HG03520 (cell line): Measurements from ENCODE around the gene AAMDC.
"Not testable (repeated sequence)": the region's sequence is repeated elsewhere in the genome, so short reads cannot be mapped to it uniquely, and the experiment has no call there.

Experiments
- ATAC-seq: cut with Tn5 transposase; IDR thresholded peaks from one replicate; pipeline ENCODE4 v1.9.1; 2021; ENCODE audit warnings: mild to moderate bottlenecking, moderate library complexity; ENCODE audit not compliant: unreplicated experiment

Gene AAMDC

DNA sequence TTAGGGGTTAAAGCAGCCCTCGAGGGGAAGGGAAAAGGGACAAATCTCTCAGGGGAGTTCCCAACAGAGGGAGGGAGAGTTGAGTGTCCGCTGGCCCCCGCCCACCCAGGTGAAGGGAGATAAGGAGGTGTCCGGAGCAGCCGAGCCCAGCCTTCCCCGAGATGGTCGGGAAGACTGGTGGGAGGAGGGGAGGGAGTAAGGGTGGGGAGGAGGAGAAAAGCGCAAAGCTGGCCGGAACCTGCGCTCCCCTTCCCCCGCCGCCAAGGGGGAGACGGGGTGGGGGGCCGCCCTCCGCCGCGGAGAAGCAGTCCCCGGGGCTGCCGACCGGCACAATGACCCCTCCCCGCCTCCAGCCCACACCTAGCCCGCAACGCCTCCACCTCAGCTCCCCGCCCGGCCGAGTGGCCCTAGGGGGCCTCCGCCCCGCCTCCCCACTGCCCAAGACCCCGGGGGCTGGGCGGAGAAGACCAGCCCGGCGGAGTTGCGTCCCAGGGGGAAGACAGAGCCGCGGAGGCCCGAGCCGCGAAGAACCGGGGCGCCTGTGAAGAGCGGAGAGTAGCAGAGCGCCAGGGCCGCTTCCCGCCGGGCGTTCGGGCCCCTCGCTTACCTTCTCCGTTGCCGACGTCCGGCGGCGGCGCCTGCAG lies 901 bp upstream of the AAMDC start:
- ATAC-seq, result peak; percentile 20

GRCh38 chr11:77821349-77821851 lies 456 bp downstream of the AAMDC start:
- ATAC-seq, result no peak

DNA sequence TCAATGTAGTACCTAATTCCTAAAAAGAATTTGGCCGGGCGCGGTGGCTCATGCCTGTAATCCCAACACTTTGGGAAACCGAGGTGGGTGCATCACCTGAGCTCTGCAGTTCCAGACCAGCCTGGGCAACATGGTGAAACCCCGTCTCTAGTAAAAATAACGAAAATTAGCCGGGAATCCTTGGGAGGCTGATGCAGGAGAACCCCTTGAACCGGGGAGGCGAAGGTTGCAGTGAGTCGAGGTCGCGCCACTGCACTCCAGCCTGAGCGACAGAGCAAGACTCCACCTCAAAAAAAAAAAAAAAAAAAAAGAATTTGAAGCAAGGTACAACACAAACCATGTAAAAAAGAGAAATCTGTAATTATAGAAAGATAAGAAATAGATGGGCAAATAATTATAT lies 1.2 kb downstream of the AAMDC start:
- ATAC-seq, result not testable (repeated sequence)

GRCh38 chr11:77823775-77824174 lies 2.8 kb downstream of the AAMDC start:
- ATAC-seq, result no peak

GRCh38 chr11:77828926-77829325 lies 8.0 kb downstream of the AAMDC start:
- no peak for ATAC-seq

DNA sequence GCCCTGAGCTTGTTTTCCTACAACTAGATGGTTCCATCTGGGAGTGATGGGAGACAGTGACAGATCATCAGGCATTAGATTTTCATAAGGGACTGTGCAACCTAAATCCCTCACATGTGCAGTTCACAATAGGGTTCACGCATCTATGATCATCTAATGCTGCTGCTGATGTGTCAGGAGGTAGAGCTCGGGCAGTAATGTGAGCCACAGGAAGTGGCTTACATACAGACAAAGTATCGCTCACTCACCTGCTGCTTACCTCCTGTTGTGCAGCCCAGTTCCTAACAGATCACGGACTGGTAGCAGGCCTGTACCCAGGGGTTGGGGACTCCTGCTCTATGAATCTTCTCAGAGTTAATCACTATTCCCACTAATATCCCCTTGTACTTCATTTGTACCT lies 12.4 kb downstream of the AAMDC start:
- no peak for ATAC-seq

DNA sequence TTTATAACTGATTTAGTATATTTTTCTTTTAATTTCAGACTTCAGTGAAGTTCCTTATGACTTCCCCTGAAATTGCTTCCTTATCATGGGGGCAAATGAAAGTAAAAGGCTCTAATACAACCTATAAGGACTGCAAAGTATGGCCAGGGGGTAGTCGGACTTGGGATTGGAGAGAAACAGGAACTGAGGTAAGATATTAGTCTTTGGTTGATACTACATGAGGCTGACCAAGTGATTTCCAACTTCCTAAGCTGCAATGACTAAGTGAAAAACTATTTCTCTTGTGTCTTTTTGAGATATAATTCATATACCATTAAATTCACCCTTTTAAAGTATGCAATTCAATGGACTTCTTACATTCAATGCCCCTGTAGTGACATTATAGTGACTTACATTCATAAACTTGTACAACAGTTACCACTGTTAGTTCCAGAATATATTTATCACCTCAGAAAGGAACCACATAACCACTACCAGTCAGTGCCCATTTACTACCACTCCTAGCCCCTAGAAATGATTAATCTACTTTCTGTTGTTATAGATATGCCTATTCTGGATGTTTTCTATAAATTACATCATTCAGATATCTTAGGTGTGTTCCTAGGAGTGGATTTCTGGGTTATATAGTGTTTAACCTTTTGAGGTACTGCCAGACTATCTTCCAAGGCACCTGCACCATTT lies 21.6 kb downstream of the AAMDC start:
- ATAC-seq, result no peak

GRCh38 chr11:77843700-77844099 lies 22.8 kb downstream of the AAMDC start:
- ATAC-seq, result not testable (repeated sequence)

GRCh38 chr11:77851503-77851902 lies 30.6 kb downstream of the AAMDC start:
- no peak for ATAC-seq

DNA sequence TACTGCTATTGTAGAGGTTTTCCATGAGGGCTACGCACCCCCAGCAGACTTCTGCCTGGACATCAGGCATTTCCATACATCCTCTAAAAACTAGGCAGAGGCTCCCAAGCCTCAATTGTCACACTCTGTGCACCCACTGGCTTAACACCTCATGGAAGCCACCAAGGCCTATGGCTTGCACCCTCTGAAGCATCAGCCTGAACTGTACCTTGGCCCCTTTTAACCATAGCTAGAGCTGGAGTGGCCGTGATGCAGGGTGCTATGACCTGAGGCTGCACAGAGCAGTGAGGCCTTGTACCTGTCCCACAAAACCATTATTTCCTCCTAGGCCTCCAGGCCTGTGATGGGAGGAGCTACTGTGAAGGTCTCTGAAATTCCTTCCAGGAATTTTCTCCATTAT lies 33.9 kb downstream of the AAMDC start:
- no peak for ATAC-seq

- ATAC-seq, result not testable (repeated sequence)
Observed at GRCh38 chr11:77857906-77858457, 37.0 kb downstream of the AAMDC start.

DNA sequence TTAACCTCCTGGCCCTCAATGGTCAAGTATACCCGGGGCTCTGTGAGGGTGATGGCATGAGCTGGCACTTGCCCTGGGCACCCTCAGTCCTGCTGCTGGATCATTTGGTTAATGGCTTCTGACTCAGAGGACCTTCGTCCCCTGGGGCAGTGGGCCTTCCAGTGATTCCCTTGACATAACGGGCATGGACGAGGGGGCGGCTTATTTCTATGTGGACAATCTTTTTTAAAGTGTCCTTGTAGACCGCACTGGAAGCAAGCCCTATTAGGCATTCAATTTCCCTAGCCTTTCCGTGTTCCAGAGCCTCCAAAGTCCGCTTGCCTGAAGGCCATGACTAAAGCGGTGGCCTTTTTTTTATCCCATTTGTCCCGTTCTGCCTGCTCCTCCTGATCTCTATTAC lies 40.5 kb downstream of the AAMDC start:
- ATAC-seq, result not testable (repeated sequence)

DNA sequence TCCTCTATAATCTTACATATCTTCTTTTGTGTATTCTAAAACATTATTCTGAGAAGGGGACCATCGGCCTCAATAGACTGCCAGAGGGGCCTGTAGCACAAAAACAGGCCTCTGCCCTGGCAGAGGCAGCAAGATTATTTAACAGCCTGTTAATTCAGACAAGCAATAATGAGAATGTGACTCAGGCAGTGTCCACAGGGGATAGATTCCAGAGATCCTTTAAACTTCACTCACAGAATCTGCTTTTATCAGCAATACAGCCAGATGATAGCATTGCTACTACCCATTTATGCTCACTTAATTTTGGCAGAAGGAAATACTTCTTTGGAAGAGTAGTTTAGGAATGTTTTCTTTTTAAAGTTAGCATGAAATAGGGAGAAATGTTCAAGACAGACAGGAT lies 44.9 kb downstream of the AAMDC start:
- no peak for ATAC-seq

DNA sequence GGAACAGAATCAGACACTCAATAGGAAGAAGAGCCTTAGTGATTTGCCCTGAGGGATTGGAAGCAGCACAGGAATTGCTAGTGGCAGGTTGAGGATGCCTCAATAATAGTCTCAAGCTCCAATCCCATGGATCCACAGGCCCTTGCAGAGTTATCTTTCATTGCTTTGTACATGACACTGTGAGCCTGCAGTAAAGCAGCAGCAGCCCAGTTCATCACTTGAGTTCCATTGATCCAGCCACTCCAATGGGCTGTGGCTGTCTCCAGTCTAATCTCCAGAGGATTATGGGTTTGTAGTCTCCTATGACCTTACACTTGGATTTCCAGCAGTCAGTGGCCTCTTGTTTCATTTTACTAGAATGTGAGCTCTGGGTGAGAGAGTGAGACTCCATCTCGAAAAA lies 45.4 kb downstream of the AAMDC start:
- no peak for ATAC-seq

GRCh38 chr11:77868744-77869143 lies 47.8 kb downstream of the AAMDC start:
- no peak for ATAC-seq

GRCh38 chr11:77871855-77872254 lies 50.9 kb downstream of the AAMDC start:
- ATAC-seq, result no peak

DNA sequence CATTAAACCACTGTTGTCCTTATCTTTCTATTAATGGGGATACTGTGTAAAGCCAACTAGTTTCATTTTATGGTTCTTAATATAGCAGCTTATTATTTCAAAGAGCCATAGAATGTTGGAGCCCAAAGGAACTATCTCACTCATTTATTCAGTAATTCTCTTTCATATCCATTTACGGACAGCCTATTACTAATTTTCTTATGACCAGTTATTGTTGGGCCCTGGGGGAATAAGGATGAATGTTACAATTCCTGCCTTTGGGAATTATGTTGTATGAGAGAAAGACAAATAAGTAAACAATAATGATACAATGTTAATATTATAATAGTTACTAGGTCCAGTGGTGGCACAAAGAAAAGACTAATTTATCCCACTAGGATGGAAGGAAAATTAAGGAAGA lies 52.4 kb downstream of the AAMDC start:
- no peak for ATAC-seq

DNA sequence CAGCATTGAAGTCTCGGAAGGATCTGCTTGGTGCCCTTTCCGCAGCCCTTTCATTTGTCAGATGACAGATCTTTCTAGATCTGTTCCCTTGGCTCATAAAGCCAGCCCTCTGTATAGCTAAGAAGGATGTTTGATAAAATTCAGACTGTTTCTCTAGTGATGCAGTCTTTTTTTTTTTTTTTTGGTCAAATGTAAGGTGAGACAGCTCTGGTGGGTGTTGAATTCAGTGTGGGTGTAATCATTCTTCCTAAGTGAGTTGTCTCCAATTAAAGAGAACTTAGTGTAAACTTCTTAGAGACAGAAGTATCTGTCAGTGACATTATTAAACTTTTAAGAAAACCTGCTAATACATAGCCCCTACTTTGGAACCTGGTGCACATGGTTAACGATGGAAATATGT lies 53.3 kb downstream of the AAMDC start:
- no peak for ATAC-seq

DNA sequence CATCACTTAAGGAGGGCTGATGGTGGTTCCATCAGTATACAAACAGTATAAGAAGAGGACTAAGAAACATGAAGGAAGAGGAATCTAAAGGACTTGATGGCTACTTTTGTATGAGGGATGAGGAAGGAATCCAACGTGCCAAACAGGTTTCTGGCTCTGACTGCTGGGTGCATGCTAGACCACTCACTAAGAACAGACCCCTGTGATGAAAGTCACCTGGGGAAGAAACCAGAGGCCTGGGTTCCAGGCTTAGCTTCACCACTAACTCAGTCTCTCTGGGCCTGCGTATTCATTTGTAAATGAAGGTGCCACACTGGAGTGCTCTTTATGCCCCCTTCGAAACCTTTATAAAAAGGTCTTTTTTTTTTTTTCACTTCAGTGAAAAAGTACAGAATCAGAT lies 55.1 kb downstream of the AAMDC start:
- ATAC-seq, result no peak

GRCh38 chr11:77878247-77878646 lies 57.3 kb downstream of the AAMDC start:
- ATAC-seq, result not testable (repeated sequence)

DNA sequence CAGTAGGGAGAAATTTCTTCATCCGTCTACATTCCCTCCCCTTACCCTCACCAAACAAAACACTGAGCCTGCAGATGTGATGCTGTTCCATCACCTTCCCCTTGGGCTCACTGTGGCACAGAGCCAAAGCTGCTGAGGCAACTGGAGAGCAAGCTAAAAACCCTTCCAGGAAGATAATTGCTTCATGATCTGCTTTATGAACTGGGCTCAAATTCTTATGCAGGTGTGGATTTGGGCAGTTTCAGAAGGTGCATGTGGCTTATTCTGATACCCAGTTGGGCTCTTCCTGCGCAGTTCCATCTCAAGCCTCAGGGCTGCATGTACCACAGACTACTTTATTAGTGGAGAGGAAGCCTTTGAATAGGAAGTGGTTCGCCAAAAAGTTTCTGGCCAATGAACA lies 58.3 kb downstream of the AAMDC start:
- no peak for ATAC-seq

DNA sequence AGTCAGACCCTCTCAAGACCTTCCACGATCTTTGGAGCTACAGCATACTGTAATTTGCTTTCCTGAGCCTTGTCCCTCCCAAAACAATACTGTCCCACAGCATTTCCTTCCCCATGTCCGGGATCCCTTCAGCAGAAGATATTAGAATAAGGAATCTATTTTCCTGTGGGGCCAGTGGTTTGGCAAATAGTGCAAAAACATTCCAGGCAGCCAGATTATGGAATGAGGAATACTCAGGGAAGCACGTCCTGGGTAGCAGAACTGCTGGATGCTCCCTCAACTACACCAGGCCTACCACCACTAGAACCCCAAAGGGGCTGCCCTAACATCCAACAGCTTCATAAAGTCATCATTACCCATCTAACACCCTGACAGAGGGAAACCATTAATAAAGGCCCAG lies 61.5 kb downstream of the AAMDC start:
- ATAC-seq, result no peak
